Measurements from ENCODE around the gene GSTM1.

The GSTM1 gene

DNA sequence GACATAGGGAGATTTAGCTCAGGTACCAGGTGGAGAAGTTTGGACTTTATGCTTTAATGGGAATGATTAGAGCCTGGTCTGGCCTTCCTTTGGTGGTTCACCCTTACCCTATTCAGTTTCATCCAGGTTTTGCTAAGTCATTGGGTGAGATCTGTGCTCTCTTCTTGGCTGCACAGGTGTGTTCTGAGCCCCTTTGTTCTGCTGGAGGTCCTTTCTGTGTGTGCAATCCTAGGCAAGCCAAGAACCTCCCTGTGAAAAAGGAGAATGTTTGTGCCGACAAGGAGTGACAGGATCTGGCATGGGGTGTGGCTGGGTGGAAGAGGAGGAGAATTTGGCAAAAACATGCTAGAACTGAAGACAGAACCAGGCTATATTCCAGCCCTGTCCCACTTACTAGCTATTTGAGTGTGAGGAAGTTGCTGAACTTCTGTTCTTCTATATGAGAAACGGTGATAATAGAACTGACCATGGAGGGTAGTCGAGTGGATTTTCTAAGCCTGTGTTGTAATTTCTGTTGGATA lies 29.0 kb downstream of the GSTM1 start:
- no peak overlapping the region for H3K4me3 ChIP-seq (ENCODE audit: low read depth, low read length)
- in situ Hi-C loops (cut with HindIII; ENCODE audit: low sequenced_read_pairs), result no loop called here
- DNase-seq (ENCODE audit: low read depth, low spot score), result no peak
- TF ChIP-seq, protein P1, sequence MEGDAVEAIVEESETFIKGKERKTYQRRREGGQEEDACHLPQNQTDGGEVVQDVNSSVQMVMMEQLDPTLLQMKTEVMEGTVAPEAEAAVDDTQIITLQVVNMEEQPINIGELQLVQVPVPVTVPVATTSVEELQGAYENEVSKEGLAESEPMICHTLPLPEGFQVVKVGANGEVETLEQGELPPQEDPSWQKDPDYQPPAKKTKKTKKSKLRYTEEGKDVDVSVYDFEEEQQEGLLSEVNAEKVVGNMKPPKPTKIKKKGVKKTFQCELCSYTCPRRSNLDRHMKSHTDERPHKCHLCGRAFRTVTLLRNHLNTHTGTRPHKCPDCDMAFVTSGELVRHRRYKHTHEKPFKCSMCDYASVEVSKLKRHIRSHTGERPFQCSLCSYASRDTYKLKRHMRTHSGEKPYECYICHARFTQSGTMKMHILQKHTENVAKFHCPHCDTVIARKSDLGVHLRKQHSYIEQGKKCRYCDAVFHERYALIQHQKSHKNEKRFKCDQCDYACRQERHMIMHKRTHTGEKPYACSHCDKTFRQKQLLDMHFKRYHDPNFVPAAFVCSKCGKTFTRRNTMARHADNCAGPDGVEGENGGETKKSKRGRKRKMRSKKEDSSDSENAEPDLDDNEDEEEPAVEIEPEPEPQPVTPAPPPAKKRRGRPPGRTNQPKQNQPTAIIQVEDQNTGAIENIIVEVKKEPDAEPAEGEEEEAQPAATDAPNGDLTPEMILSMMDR (IDR thresholded peaks at IDR 0.05; ENCODE audit: low read depth, low read length), result no peak

DNA sequence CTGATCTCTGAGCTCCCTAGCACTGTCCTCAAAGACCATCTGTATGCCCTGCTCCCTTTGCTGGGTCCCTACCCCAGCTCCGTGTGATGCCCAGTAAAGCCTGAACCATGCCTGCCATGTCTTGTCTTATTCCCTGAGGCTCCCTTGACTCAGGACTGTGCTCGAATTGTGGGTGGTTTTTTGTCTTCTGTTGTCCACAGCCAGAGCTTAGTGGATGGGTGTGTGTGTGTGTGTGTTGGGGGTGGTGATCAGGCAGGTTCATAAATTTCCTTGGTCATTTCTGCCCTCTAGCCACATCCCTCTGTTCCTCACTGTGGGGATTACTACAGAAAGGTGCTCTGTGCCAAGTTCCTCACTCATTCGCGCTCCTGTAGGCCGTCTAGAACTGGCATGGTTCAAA lies 30.1 kb downstream of the GSTM1 start:
- no peak for DNase-seq (ENCODE audit: low read depth, low spot score)
- TF ChIP-seq, protein P1 (IDR thresholded peaks at IDR 0.05; ENCODE audit: low read depth, low read length), result no peak

DNA sequence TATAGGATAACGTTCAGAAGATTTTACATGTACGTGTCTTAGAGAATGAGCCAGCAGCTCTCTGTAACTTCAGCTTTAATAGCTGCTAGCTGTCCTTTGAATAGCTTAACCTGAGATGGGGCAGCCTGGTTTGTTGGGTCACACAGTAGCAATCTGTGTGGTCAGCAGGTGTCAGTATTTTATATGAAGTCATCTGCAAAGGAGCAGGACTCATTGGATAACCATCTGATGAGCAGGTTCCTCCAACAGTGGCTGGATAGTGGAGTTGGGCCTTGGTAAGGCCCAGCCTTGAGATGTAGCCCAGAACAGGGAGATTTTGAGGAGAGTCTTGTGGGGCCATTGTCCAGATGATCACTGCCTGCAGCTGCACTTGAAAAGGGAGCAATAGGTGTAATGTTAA lies 30.9 kb downstream of the GSTM1 start:
- no peak for DNase-seq (ENCODE audit: low read depth, low spot score)
- TF ChIP-seq, protein P1 (IDR thresholded peaks at IDR 0.05; ENCODE audit: low read depth, low read length), result no peak
- H3K4me3 ChIP-seq (ENCODE audit: low read depth, low read length), result no peak overlapping the region
- in situ Hi-C loops (cut with HindIII; ENCODE audit: low sequenced_read_pairs), result no loop called here

More for the DNA sequence above, 30.1 kb downstream of the GSTM1 start:
- in situ Hi-C loops (cut with HindIII; ENCODE audit: low sequenced_read_pairs), result no loop called here
- H3K4me3 ChIP-seq (ENCODE audit: low read depth, low read length), result no peak overlapping the region

DNA sequence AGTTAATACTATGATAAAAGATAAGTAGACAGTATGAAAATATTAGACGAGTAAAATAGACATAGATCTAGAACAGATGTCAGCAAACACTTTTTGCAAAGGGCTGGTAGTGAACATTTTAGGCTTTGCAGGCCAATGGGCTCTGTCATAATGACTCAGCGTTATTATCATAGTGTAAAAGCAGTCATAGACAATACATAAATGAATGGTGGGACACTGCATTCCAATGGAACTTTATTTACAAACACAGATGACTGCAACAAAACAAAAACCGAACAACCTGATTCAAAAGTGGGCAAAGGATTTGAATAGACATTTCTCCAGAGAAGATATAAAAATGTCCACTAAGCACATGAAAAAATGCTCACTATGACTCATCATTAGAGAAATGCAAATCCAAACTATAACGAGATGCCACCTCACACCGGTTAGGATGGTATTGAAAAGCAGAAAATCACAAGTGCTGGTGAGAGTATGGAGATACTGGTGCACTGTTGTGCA lies 31.8 kb downstream of the GSTM1 start:
- TF ChIP-seq, protein P1 (IDR thresholded peaks at IDR 0.05; ENCODE audit: low read depth, low read length), result no peak
- in situ Hi-C loops (cut with HindIII; ENCODE audit: low sequenced_read_pairs), result no loop called here
- DNase-seq (ENCODE audit: low read depth, low spot score), result peak; percentile 41
- H3K4me3 ChIP-seq (ENCODE audit: low read depth, low read length), result no peak overlapping the region

DNA sequence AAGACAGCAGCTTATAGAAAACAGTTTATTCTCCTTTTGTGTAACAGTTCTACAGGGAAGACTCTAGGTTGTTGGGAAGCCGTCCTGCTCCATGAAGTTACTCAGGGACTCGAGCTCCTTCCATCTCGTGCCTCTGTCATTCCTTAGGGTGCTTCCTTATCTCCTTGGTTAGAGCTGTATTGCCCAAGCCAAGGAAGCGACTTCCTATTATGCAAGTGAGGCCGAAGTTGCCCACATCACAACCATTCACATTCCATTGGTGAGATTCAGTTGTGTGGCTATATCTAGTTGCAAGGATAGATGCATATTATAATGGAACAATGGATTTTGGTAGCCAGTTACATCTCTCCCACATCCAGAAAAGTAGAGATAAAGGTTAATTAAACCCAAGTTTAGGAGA lies 33.4 kb downstream of the GSTM1 start:
- TF ChIP-seq, protein P1 (IDR thresholded peaks at IDR 0.05; ENCODE audit: low read depth, low read length), result no peak
- H3K4me3 ChIP-seq (ENCODE audit: low read depth, low read length), result no peak overlapping the region
- in situ Hi-C loops (cut with HindIII; ENCODE audit: low sequenced_read_pairs), result no loop called here
- DNase-seq (ENCODE audit: low read depth, low spot score), result no peak

DNA sequence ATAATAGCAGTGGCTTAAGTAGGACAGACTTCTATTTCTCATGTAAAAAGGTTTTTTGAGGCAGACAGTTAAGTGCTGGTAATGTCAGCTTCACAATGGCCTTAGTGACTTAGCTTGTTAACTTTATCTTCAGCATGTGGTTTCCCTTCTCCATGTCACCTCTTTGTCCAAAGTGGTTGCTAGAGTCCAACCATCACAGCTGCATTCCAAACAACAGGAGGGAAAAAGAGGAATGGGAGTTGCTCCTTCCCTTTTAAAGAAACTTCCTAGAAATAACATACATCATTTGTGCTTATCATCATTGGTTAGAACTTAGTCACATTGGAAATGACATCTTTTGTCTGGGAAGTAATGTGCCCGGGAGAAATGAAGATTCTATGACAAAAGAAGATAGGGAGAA lies 34.4 kb downstream of the GSTM1 start:
- H3K4me3 ChIP-seq (ENCODE audit: low read depth, low read length), result no peak overlapping the region
- in situ Hi-C loops (cut with HindIII; ENCODE audit: low sequenced_read_pairs), result no loop called here
- TF ChIP-seq, protein P1 (IDR thresholded peaks at IDR 0.05; ENCODE audit: low read depth, low read length), result no peak
- DNase-seq (ENCODE audit: low read depth, low spot score), result no peak

Measured in astrocyte of the spinal cord (primary cell).